H1 (cell line): ENCODE results near the gene PDZRN3. TPM values are rescaled to one million over a fixed set of nuclear protein-coding genes. Genes with fewer than 3 reads are reported as not detected.

Experiments used
- CTCF ChIA-PET: fragments of 300-600 bp; sonication (Branson Sonifier 250); formaldehyde crosslinking; loops from one replicate; lab custom pipeline; 2021; ENCODE audit not compliant: partially characterized antibody; lab: Charles Lee
- POLR2A ChIA-PET: fragments of 300-600 bp; sonication (Branson Sonifier 250); formaldehyde crosslinking; loops from one replicate; lab custom pipeline; 2021; ENCODE audit warnings: inconsistent platforms; ENCODE audit not compliant: partially characterized antibody; lab: Charles Lee
- DNase-seq, 2 experiments: peaks; one replicate each; pipeline versions ENCODE4 v3.0.0 to v3.0.0-alpha.2; 2010 to 2022; ENCODE audit warnings: low spot score in 2 of 2, low read depth in 1 of 2, mixed read lengths in 1 of 2
- FAIRE-seq: peaks from 2 replicates; lab custom pipeline; 2011; peaks lifted over from hg19 to GRCh38; lab: Jason Lieb, UNC
- H2AFZ ChIP-seq: 2 replicates; pipeline ENCODE4 v1.8.1; 2012; ENCODE audit warnings: low read length, inconsistent platforms
- H2AK5ac ChIP-seq: 2 replicates; pipeline ENCODE4 v1.6.1; 2013; ENCODE audit warnings: low read depth, low read length
- H2BK120ac ChIP-seq: replicated peaks from 2 replicates; pipeline ENCODE3; 2013; ENCODE audit warnings: low read depth, low read length, inconsistent platforms
- H2BK12ac ChIP-seq: 2 replicates; pipeline ENCODE4 v1.6.1; 2013; ENCODE audit warnings: low read depth, low read length
- H2BK15ac ChIP-seq: 2 replicates; pipeline ENCODE4 v1.6.1; 2013; ENCODE audit warnings: low read length
- H2BK20ac ChIP-seq: 2 replicates; pipeline ENCODE4 v1.6.1; 2013; ENCODE audit warnings: low read length
- H2BK5ac ChIP-seq: 2 replicates; pipeline ENCODE4 v1.6.1; 2013; ENCODE audit warnings: low read depth, low read length
- H3K14ac ChIP-seq: 2 replicates; pipeline ENCODE4 v1.6.1; 2013; ENCODE audit warnings: inconsistent platforms; ENCODE audit not compliant: insufficient read length
- H3K18ac ChIP-seq: 2 replicates; pipeline ENCODE4 v1.6.1; 2013; ENCODE audit warnings: low read length; ENCODE audit errors: extremely low read depth
- H3K23ac ChIP-seq: 2 replicates; pipeline ENCODE4 v1.6.1; 2013; ENCODE audit warnings: inconsistent platforms; ENCODE audit not compliant: insufficient read length
- H3K23me2 ChIP-seq: 2 replicates; pipeline ENCODE4 v1.6.1; 2013; ENCODE audit warnings: low read depth, low read length
- H3K27ac ChIP-seq: 2 replicates; pipeline ENCODE4 v1.6.1; 2011; ENCODE audit warnings: low read depth, low read length, inconsistent platforms
- H3K27me3 ChIP-seq, 4 experiments: replicated peaks in 1 of 4; 1 replicate in 1 of 4; 2 replicates in 3 of 4; pipeline versions ENCODE4 v1.6.1 to v1.8.1; 2011 to 2013; ENCODE audit warnings: low read length in 3 of 4, mild to moderate bottlenecking in 3 of 4, inconsistent platforms in 2 of 4, mixed read lengths in 2 of 4, moderate library complexity in 1 of 4; ENCODE audit not compliant: control insufficient read depth in 3 of 4, insufficient read depth in 3 of 4; ENCODE audit errors: extremely low read depth in 1 of 4
- H3K36me3 ChIP-seq, 4 experiments: 2 replicates each; pipeline versions ENCODE4 v1.6.1 to v1.8.1; 2011 to 2013; ENCODE audit warnings: mild to moderate bottlenecking in 4 of 4, low read length in 3 of 4, moderate library complexity in 2 of 4, control low read depth in 1 of 4, inconsistent platforms in 1 of 4; ENCODE audit not compliant: insufficient read depth in 4 of 4, control insufficient read depth in 2 of 4
- H3K4ac ChIP-seq: replicated peaks from 2 replicates; pipeline ENCODE3; 2013; ENCODE audit warnings: low read length, low read depth, mixed read lengths, inconsistent platforms; ENCODE audit not compliant: insufficient read length
- H3K4me1 ChIP-seq, 4 experiments: replicated peaks in 1 of 4; 1 replicate in 1 of 4; 2 replicates in 3 of 4; pipeline versions ENCODE4 v1.6.1 to v1.8.1; 2011 to 2013; ENCODE audit warnings: low read length in 3 of 4, inconsistent platforms in 2 of 4, mixed read lengths in 1 of 4; ENCODE audit not compliant: insufficient read depth in 4 of 4, control insufficient read depth in 3 of 4
- H3K4me2 ChIP-seq, 2 experiments: 2 replicates each; pipeline versions ENCODE4 v1.6.1 to v1.8.1; 2011 to 2013; ENCODE audit warnings: low read depth in 2 of 2, low read length in 2 of 2, control low read depth in 1 of 2, inconsistent platforms in 1 of 2, mild to moderate bottlenecking in 1 of 2; ENCODE audit not compliant: insufficient read depth in 1 of 2
- H3K4me3 ChIP-seq, 4 experiments: fragments of 200-600, 300-600 bp in 1 of 4; sonication (generic), shearing (Covaris generic), sonication (Bioruptor Twin) in 1 of 4; 2 replicates each; pipeline versions ENCODE4 v1.5.1 to v1.8.1; 2011 to 2016; ENCODE audit warnings: low read length in 4 of 4, low read depth in 3 of 4, control low read depth in 2 of 4, inconsistent platforms in 2 of 4, mild to moderate bottlenecking in 2 of 4, mixed read lengths in 1 of 4, moderate library complexity in 1 of 4; ENCODE audit not compliant: insufficient read depth in 2 of 4; ENCODE audit errors: extremely low read depth in 1 of 4
- H3K56ac ChIP-seq: replicated peaks from 2 replicates; pipeline ENCODE3; 2013; ENCODE audit warnings: low read depth, mild to moderate bottlenecking, mixed read lengths, low read length, inconsistent platforms; ENCODE audit not compliant: insufficient read length
- H3K79me1 ChIP-seq: 2 replicates; pipeline ENCODE4 v1.6.1; 2013; ENCODE audit warnings: low read depth, low read length, control low read depth
- H3K79me2 ChIP-seq, 2 experiments: 2 replicates each; pipeline versions ENCODE4 v1.6.1 to v1.8.1; 2012 to 2013; ENCODE audit warnings: low read length in 2 of 2, mild to moderate bottlenecking in 2 of 2, inconsistent platforms in 1 of 2; ENCODE audit not compliant: insufficient read depth in 2 of 2, control insufficient read depth in 1 of 2
- H3K9ac ChIP-seq, 4 experiments: replicated peaks in 1 of 4; 1 replicate in 1 of 4; 2 replicates in 3 of 4; pipeline versions ENCODE4 v1.6.1 to v1.8.1; 2011 to 2013; ENCODE audit warnings: low read depth in 3 of 4, low read length in 3 of 4, control low read depth in 2 of 4, mild to moderate bottlenecking in 2 of 4, moderate library complexity in 2 of 4, inconsistent platforms in 1 of 4; ENCODE audit errors: extremely low read depth in 1 of 4
- H3K9me3 ChIP-seq, 2 experiments: 2 replicates each; pipeline versions ENCODE4 v1.6.1 to v1.8.1; 2012 to 2013; ENCODE audit warnings: mild to moderate bottlenecking in 2 of 2, moderate library complexity in 2 of 2, control low read depth in 1 of 2, inconsistent platforms in 1 of 2, low read depth in 1 of 2, low read length in 1 of 2, mixed read lengths in 1 of 2; ENCODE audit not compliant: insufficient read depth in 2 of 2
- H4K20me1 ChIP-seq, 2 experiments: replicated peaks in 1 of 2; 2 replicates each; pipeline versions ENCODE3 to v1.8.1; 2011 to 2013; ENCODE audit warnings: inconsistent platforms in 2 of 2, low read length in 2 of 2, mild to moderate bottlenecking in 1 of 2; ENCODE audit not compliant: insufficient read depth in 2 of 2, control insufficient read depth in 1 of 2
- H4K5ac ChIP-seq: 2 replicates; pipeline ENCODE4 v1.6.1; 2013; ENCODE audit warnings: low read length, low read depth, mixed read lengths, inconsistent platforms; ENCODE audit not compliant: insufficient read length
- H4K8ac ChIP-seq: 2 replicates; pipeline ENCODE4 v1.8.0; 2013; ENCODE audit warnings: mild to moderate bottlenecking, moderate library complexity, low read length, inconsistent platforms; ENCODE audit not compliant: insufficient read depth; ENCODE audit errors: extremely low read depth
- H4K91ac ChIP-seq: replicated peaks from 2 replicates; pipeline ENCODE3; 2013; ENCODE audit warnings: low read length, mixed read lengths, inconsistent platforms; ENCODE audit not compliant: insufficient read length
- TAF7 ChIP-seq: optimal IDR thresholded peaks from 2 replicates; pipeline ENCODE3; 2011; ENCODE audit warnings: low read depth, mild to moderate bottlenecking, inconsistent platforms, low read length, moderate library complexity, borderline replicate concordance
- WGBS, 2 experiments: shearing (Covaris generic) in 1 of 2; methylation state at CpG; one replicate each; pipeline versions ENCODE4 v1.1.6 to v1.1.7; 2013 to 2015; ENCODE audit warnings: low lambda C conversion rate in 2 of 2, mixed read lengths in 2 of 2, inconsistent platforms in 1 of 2, low coverage in 1 of 2, missing lambda C conversion rate in 1 of 2; ENCODE audit not compliant: insufficient replicate concordance in 2 of 2, insufficient coverage in 1 of 2, insufficient read length in 1 of 2; ENCODE audit errors: extremely low coverage in 1 of 2, missing lambda C conversion rate in 1 of 2; 5-methylcytosine and 5-hydroxymethylcytosine counted together
- polyA plus RNA-seq, 7 experiments: library from polyadenylated mRNA; depleted of rRNA in 3 of 7; stranded (reverse) in 5 of 7; unstranded in 2 of 7; fragments of >200 nt in 5 of 7; fragments of 200-250 nt in 2 of 7; gene quantifications; 1 replicate in 5 of 7; 2 replicates in 1 of 7; 4 replicates in 1 of 7; pipeline versions ENCODE4 v1.2.1 to v1.2.3, GENCODE V29; 2011 to 2013; ENCODE audit warnings: missing spikeins in 2 of 7, mixed read lengths in 2 of 7
- total RNA-seq: library from RNA; stranded (reverse); fragmentation: NEBNext Ultra II Directional; extraction: Animal tissue kit (Norgen Biotek cat#: 25700); gene quantifications from 2 replicates; pipeline ENCODE4 v1.2.1, GENCODE V29; 2021

Gene PDZRN3
- total and polyA plus RNA-seq, 2 of the 8 experiments (the other 6 are each of a cell fraction or from before 2014, with no cell fraction given), result 4.2 to 20.5 TPM

DNA sequence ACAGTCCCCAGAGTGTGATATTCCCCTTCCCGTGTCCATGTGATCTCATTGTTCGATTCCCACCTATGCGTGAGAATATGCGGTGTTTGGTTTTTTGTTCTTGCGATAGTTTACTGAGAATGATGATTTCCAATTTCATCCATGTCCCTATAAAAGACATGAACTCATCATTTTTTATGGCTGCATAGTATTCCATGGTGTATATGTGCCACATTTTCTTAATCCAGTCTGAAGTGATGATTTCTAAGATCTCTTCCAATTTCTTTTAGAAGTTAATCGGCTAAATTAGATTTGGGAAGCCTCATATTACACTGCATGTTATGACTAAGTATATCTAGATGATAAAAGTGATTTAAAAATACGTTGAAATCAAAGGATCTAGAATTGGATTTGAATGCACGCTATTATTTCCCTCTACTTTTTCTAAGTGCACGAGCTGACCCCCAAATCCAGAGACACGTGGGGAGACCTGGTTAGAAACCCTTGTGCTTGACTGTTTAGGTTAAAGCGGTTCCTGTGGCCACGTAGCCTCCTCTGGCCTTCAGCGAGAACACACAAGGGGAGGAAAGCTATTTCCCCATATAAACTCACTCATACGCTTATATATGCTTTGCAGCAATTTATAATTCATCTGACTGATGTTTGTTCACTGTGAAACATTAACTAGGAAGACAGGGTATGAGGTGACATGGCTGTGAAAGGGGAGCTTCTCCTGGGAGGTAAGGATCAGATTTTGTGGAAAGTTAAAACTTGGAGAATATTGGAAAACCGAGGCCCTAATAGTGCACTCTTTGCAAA, 243.8 kb downstream of the PDZRN3 start:
- ChIA-PET POLR2A (no interaction called here), CTCF (interaction anchor here (1.0 to 1.7 kb wide), 3 partner anchors 122 to 189 kb away, joined by 3 to 4 read pairs (median 3); no protein-coding TSS in a partner anchor)
- no peaks in the 10 kb centered on the region for H4K20me1 ChIP-seq
- no peaks in the 10 kb centered on the region for H3K9me3 ChIP-seq
- H2BK5ac ChIP-seq, result no peak overlapping the region
- H2BK120ac ChIP-seq, result no peak overlapping the region
- H2AK5ac ChIP-seq, result no peak overlapping the region
- no peaks in the 10 kb centered on the region for H3K23me2 ChIP-seq
- no peak overlapping the region for H2BK20ac ChIP-seq
- TF ChIP-seq TAF7, result no peak
- H3K27me3 ChIP-seq, result no peaks in the 10 kb centered on the region
- H3K36me3 ChIP-seq, result peaks cover 0 to 18% (median 5%) of the 10 kb centered on the region in 4 experiments; a peak in 3 of 8 replicates
- H3K79me1 ChIP-seq, result no peaks in the 10 kb centered on the region
- no peaks in the 10 kb centered on the region for H3K4me1 ChIP-seq
- no peak for FAIRE-seq
- H3K23ac ChIP-seq, result no peak overlapping the region
- H3K14ac ChIP-seq, result no peak overlapping the region
- H3K4me2 ChIP-seq, result no peak overlapping the region
- no peak overlapping the region for H3K9ac ChIP-seq
- H3K56ac ChIP-seq, result no peak overlapping the region
- H2AFZ ChIP-seq, result no peak overlapping the region
- no peak overlapping the region for H2BK12ac ChIP-seq
- H2BK15ac ChIP-seq, result no peak overlapping the region
- no peak overlapping the region for H4K8ac ChIP-seq
- H3K27ac ChIP-seq, result no peak overlapping the region
- no peaks in the 10 kb centered on the region for H3K79me2 ChIP-seq
- DNase-seq, result no peak
- no peak overlapping the region for H4K5ac ChIP-seq
- 87% methylated on average over 15 of the region's 15 CpGs; no CpG with 5 or more reads in 1 of the 2 experiments for WGBS, 2 experiments
- H4K91ac ChIP-seq, result no peak overlapping the region
- no peak overlapping the region for H3K4ac ChIP-seq
- H3K4me3 ChIP-seq, result no peak overlapping the region
- H3K18ac ChIP-seq, result no peak overlapping the region
